GM12801 (cell line): ENCODE measurements around the gene ORMDL3.

Source experiments
- CTCF ChIP-seq: IDR thresholded peaks from one replicate; pipeline ENCODE4 v1.5.1; 2011; ENCODE audit warnings: control low read depth; ENCODE audit not compliant: insufficient read length; ENCODE audit errors: extremely low read depth

The ORMDL3 gene, protein sequence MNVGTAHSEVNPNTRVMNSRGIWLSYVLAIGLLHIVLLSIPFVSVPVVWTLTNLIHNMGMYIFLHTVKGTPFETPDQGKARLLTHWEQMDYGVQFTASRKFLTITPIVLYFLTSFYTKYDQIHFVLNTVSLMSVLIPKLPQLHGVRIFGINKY

DNA sequence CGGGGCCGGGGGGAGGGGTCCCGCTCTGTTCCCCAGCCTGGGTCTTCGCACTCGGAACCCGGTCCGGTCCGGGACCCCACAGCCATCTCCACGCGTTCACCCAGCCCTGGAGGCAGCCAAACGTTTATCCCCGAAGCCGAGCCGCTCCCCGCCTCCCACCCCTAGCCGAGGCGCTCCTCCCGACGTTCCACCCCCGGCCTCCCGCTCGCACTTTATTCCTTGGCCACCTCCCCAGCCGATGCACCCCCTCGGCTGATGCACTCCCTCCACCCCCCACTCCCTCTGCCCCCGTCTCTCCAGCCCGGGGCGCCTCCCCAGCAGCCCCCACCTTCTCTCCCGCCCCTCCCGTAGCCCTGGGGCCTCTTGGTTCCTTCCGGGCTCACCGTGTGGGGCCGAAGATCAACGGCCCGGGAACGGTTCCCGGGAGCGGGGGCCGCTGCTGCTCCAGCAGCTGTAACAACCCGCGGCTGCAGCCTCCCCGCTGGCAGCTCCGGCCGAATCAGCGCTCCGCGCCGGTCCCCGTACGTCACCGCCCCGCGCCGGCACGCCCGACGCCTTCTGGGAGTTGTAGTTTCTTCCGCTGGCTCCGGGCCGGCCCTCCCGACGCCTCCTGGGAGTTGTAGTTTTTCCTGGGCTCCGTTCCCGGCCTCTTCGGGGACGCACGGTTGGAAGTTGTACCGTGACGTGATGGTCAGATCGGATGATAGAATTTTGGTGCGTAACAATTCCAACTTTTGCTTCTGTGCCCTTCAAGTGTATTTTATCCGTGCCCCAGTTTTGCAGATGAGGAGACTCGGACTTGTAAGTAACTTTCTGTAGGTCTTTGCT, at the start of gene ORMDL3, which contains the start of gene LRRC3C:
ORMDL3 (minus strand) TSS at position 501 of the 828 bp plus-strand sequence. CDS start 3,398 bp downstream, outside the sequence.
LRRC3C (plus strand) TSS at position 632 of the 828 bp plus-strand sequence. CDS start 13,792 bp downstream, outside the sequence.
- TF ChIP-seq CTCF = no peak

- no peak for TF ChIP-seq CTCF
Observed at GRCh38 chr17:39975801-39976200, 48.4 kb upstream of the ORMDL3 start.

DNA sequence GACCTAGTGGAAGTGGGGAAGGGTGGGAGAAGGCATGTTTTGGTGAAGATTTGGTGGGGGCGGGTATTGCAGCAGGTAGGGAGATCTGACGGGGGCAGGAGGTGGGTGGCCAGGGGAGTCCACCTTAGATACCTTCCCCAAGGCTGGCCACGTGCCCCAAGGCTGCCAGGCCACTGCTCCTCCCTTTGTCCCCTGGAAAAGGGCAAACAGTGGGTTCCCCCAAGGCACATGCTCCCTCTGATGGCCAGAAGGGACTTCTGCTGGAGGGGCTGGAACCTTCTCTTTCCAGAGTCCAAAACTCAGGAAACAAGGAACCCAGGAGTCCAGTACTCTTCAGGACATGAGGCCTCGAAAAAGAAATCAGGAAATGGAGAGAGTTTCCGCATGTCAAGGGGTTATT, 47.0 kb upstream of the ORMDL3 start:
- TF ChIP-seq CTCF = no peak

DNA sequence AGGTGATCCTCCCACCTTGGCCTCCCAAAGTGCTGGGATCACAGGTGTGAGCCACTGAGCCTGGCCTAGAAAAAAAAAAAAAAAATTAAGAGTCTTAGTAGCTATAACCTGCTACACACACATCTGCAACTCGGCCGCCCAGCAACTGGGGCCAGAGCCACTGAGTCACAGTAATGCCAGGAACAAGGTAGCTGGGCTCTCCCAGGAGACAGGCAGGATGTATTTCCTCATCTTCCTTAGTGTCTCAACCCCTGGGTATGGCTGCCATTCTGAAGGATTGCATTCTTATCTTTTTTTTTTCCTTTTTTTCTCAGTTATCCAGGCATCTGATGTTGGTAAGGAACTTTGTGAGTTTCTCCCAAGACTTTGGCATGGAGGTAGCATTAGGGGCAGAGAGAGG, 46.1 kb upstream of the ORMDL3 start:
- no peak for TF ChIP-seq CTCF

DNA sequence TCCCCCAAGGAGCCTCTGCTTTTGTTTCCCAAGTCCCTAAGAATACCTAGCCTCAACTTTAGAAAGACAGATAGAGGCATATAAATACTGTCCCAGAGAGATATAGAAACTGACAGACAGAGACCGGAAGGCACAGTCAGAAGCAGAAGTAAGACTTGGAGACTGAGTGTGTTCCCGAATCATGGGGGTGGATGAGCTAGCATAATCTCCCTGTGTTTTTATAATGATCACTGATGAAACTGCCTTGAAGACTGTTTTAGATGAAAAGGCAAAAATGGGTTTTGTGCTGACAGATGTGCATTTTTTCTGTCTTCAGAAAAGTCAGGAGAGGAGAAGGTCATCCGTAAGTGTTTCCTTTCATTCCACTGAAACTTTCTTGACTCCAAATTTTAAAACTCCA, 44.9 kb upstream of the ORMDL3 start:
- TF ChIP-seq CTCF = no peak

- TF ChIP-seq CTCF = no peak
Observed at GRCh38 chr17:39971076-39971603, 43.7 kb upstream of the ORMDL3 start.

DNA sequence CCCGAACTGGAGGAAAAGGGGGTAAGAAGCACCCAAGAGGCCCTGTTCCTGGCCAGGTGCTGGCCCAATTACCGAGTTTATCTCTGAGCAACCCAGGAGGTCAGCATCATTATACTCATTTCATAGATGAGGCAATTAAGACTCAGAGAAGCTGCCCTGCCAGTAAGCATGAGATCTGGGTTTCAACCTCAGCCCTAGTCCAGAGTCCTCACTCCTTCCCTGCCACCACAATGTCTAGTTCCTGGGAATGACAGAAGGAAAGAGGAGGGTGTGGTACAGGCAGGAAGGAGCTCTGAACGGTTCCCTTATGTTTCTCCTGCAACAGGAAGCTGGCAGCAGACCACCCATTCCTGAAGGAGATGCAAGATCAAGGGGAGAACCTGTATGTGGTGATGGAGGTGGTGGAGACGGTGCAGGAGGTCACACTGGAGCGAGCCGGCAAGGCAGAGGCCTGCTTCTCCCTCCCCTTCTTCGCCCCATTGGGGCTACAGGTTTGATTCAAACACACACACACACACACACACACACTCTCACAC, 42.8 kb upstream of the ORMDL3 start:
- TF ChIP-seq CTCF = no peak
